ENCODE measurements around the gene METRNL. TPM values are rescaled to one million over a fixed set of nuclear protein-coding genes. Genes with fewer than 3 reads are reported as not detected.
A peak's percentile ranks its signal among the peaks of the same experiment; 100 is the strongest.

Gene METRNL
- total and polyA plus RNA-seq, 3 experiments from 2014 or later: 2.6 to 22.9 (median 22.3) TPM

- CTCF ChIA-PET: no interaction called here
- H3K27me3 Mint-ChIP-seq: peaks cover 0 to 5% of the 10 kb centered on the region in 2 donors
Measured at GRCh38 chr17:83076938-83077337, 2.5 kb upstream of the METRNL start.

GRCh38 chr17:83077411-83077810, 2.0 kb upstream of the METRNL start:
- Histone ChIP-seq H3K36me3 (ENCODE audit: insufficient read depth, low read length) (no peaks in the 10 kb centered on the region), H3K4me1 (ENCODE audit: insufficient read depth, low read length) (peaks cover 15% of the 10 kb centered on the region), H3K9me3 (ENCODE audit: low read length) (no peaks in the 10 kb centered on the region), H3K27ac (ENCODE audit: low read depth, low read length) (no peak overlapping the region), H3K27me3 (ENCODE audit: insufficient read depth, low read length, poor library complexity, severe bottlenecking) (no peaks in the 10 kb centered on the region), H3K4me3 (ENCODE audit: low read length) (no peak overlapping the region)
- Mint-ChIP-seq H3K27ac (peak overlapping the region in 3 of 8 donors; percentile 4 to 51 (median 36)), H3K27me3 (peaks cover 0 to 5% of the 10 kb centered on the region in 2 donors), H3K36me3 (peaks cover 0 to 8% (median 0%) of the 10 kb centered on the region in 3 donors), H3K9me3 (no peaks in the 10 kb centered on the region), H3K4me1 (peaks cover 9 to 18% (median 14%) of the 10 kb centered on the region in 3 donors), H3K4me3 (peak overlapping the region; percentile 12 to 66 (median 54))
- CTCF ChIA-PET: interaction anchor here (1.3 kb wide), 1 partner anchor 12 kb away, joined by 3 read pairs; no protein-coding TSS in a partner anchor
- POLR2A ChIA-PET: interaction anchor here (0.9 kb wide), 1 partner anchor 29 kb away, joined by 3 read pairs; no protein-coding TSS in a partner anchor
- DNase-seq: no peak

More at GRCh38 chr17:83076938-83077337, 2.5 kb upstream of the METRNL start:
- no peaks in the 10 kb centered on the region for H3K9me3 Mint-ChIP-seq
- H3K4me3 Mint-ChIP-seq: peak overlapping the region; percentile 12 to 72 (median 43)
- POLR2A ChIA-PET: interaction anchor here (0.9 kb wide), 1 partner anchor 29 kb away, joined by 3 read pairs; no protein-coding TSS in a partner anchor
- no peaks in the 10 kb centered on the region for H3K36me3 ChIP-seq (ENCODE audit: insufficient read depth, low read length)
- DNase-seq: no peak
- no peak overlapping the region for H3K4me3 ChIP-seq (ENCODE audit: low read length)
- H3K27me3 ChIP-seq (ENCODE audit: insufficient read depth, low read length, poor library complexity, severe bottlenecking): no peaks in the 10 kb centered on the region
- H3K27ac Mint-ChIP-seq: peak overlapping the region in 3 of 8 donors; percentile 36 to 51 (median 47)
- peaks cover 0 to 4% (median 0%) of the 10 kb centered on the region in 3 donors for H3K36me3 Mint-ChIP-seq
- H3K9me3 ChIP-seq (ENCODE audit: low read length): no peaks in the 10 kb centered on the region
- H3K4me1 Mint-ChIP-seq: peaks cover 9 to 18% (median 12%) of the 10 kb centered on the region in 3 donors
- H3K4me1 ChIP-seq (ENCODE audit: insufficient read depth, low read length): peaks cover 15% of the 10 kb centered on the region
- H3K27ac ChIP-seq (ENCODE audit: low read depth, low read length): no peak overlapping the region

GRCh38 chr17:83077939-83078338, 1.5 kb upstream of the METRNL start:
- peaks cover 0 to 6% of the 10 kb centered on the region in 2 donors for H3K27me3 Mint-ChIP-seq
- peaks cover 20% of the 10 kb centered on the region for H3K4me1 ChIP-seq (ENCODE audit: insufficient read depth, low read length)
- H3K4me1 Mint-ChIP-seq: peaks cover 15 to 24% (median 19%) of the 10 kb centered on the region in 3 donors
- H3K27me3 ChIP-seq (ENCODE audit: insufficient read depth, low read length, poor library complexity, severe bottlenecking): no peaks in the 10 kb centered on the region
- no peaks in the 10 kb centered on the region for H3K9me3 ChIP-seq (ENCODE audit: low read length)
- peaks cover 0 to 14% (median 0%) of the 10 kb centered on the region in 3 donors for H3K36me3 Mint-ChIP-seq
- no peaks in the 10 kb centered on the region for H3K36me3 ChIP-seq (ENCODE audit: insufficient read depth, low read length)
- H3K27ac Mint-ChIP-seq: peak overlapping the region in 2 of 8 donors; percentile 4 to 36
- H3K9me3 Mint-ChIP-seq: no peaks in the 10 kb centered on the region
- H3K4me3 ChIP-seq (ENCODE audit: low read length): peak overlapping the region; percentile 37
- H3K27ac ChIP-seq (ENCODE audit: low read depth, low read length): no peak overlapping the region
- DNase-seq: no peak
- ChIA-PET POLR2A (no interaction called here), CTCF (interaction anchor here (1.3 kb wide), 1 partner anchor 12 kb away, joined by 3 read pairs; no protein-coding TSS in a partner anchor)
- peak overlapping the region; percentile 43 to 70 (median 65) for H3K4me3 Mint-ChIP-seq

- H3K36me3 Mint-ChIP-seq: peaks cover 0 to 21% (median 0%) of the 10 kb centered on the region in 3 donors
- Histone ChIP-seq H3K9me3 (ENCODE audit: low read length) (no peaks in the 10 kb centered on the region), H3K4me1 (ENCODE audit: insufficient read depth, low read length) (peaks cover 28% of the 10 kb centered on the region), H3K36me3 (ENCODE audit: insufficient read depth, low read length) (no peaks in the 10 kb centered on the region), H3K4me3 (ENCODE audit: low read length) (peak overlapping the region; percentile 37), H3K27ac (ENCODE audit: low read depth, low read length) (no peak overlapping the region), H3K27me3 (ENCODE audit: insufficient read depth, low read length, poor library complexity, severe bottlenecking) (no peaks in the 10 kb centered on the region)
- peak overlapping the region; percentile 24 to 83 (median 66) for H3K4me3 Mint-ChIP-seq
- peaks cover 0 to 11% of the 10 kb centered on the region in 2 donors for H3K27me3 Mint-ChIP-seq
- POLR2A ChIA-PET: interaction anchor here (0.6 to 1.0 kb wide), 2 partner anchors 7 to 27 kb away, joined by 3 read pairs; no protein-coding TSS in a partner anchor
- peaks cover 22 to 31% (median 26%) of the 10 kb centered on the region in 3 donors for H3K4me1 Mint-ChIP-seq
- DNase-seq: peak in 1 of 5 donors; percentile 27
- CTCF ChIA-PET: interaction anchor here (1.3 kb wide), 1 partner anchor 13 kb away, joined by 3 read pairs; no protein-coding TSS in a partner anchor
- no peaks in the 10 kb centered on the region for H3K9me3 Mint-ChIP-seq
- H3K27ac Mint-ChIP-seq: peak overlapping the region in 2 of 8 donors; percentile 36 to 86
Measured at GRCh38 chr17:83078378-83079351, 744 bp upstream of the METRNL start.

- Histone ChIP-seq H3K27me3 (ENCODE audit: insufficient read depth, low read length, poor library complexity, severe bottlenecking) (no peaks in the 10 kb centered on the region), H3K36me3 (ENCODE audit: insufficient read depth, low read length) (no peaks in the 10 kb centered on the region), H3K9me3 (ENCODE audit: low read length) (no peaks in the 10 kb centered on the region), H3K27ac (ENCODE audit: low read depth, low read length) (no peak overlapping the region), H3K4me1 (ENCODE audit: insufficient read depth, low read length) (peaks cover 41% of the 10 kb centered on the region), H3K4me3 (ENCODE audit: low read length) (no peak overlapping the region)
- Mint-ChIP-seq H3K4me1 (peaks cover 29 to 44% (median 37%) of the 10 kb centered on the region in 3 donors), H3K27me3 (peaks cover 0 to 11% of the 10 kb centered on the region in 2 donors), H3K27ac (no peak overlapping the region), H3K9me3 (no peaks in the 10 kb centered on the region), H3K36me3 (peaks cover 0 to 32% (median 0%) of the 10 kb centered on the region in 3 donors), H3K4me3 (no peak overlapping the region)
- POLR2A ChIA-PET: interaction anchor here (1.0 kb wide), 1 partner anchor 29 kb away, joined by 3 read pairs; no protein-coding TSS in a partner anchor
- peak in 2 of 5 donors; percentile 12 to 24 for DNase-seq
- CTCF ChIA-PET: no interaction called here
Measured at GRCh38 chr17:83079766-83080578, 563 bp downstream of the METRNL start.

GRCh38 chr17:83080579-83080857, 1.1 kb downstream of the METRNL start:
- Mint-ChIP-seq H3K9me3 (no peaks in the 10 kb centered on the region), H3K27ac (no peak overlapping the region), H3K27me3 (peaks cover 0 to 11% of the 10 kb centered on the region in 2 donors), H3K4me1 (peaks cover 29 to 46% (median 38%) of the 10 kb centered on the region in 3 donors), H3K36me3 (peaks cover 0 to 35% (median 0%) of the 10 kb centered on the region in 3 donors), H3K4me3 (no peak overlapping the region)
- DNase-seq: no peak
- H3K4me3 ChIP-seq (ENCODE audit: low read length): no peak overlapping the region
- no peaks in the 10 kb centered on the region for H3K36me3 ChIP-seq (ENCODE audit: insufficient read depth, low read length)
- H3K27me3 ChIP-seq (ENCODE audit: insufficient read depth, low read length, poor library complexity, severe bottlenecking): no peaks in the 10 kb centered on the region
- CTCF ChIA-PET: no interaction called here
- peaks cover 45% of the 10 kb centered on the region for H3K4me1 ChIP-seq (ENCODE audit: insufficient read depth, low read length)
- H3K27ac ChIP-seq (ENCODE audit: low read depth, low read length): no peak overlapping the region
- POLR2A ChIA-PET: no interaction called here
- no peaks in the 10 kb centered on the region for H3K9me3 ChIP-seq (ENCODE audit: low read length)

- peaks cover 29 to 50% (median 41%) of the 10 kb centered on the region in 3 donors for H3K4me1 Mint-ChIP-seq
- peak overlapping the region; percentile 81 to 90 (median 86) for H3K4me3 Mint-ChIP-seq
- H3K27me3 Mint-ChIP-seq: peaks cover 0 to 11% of the 10 kb centered on the region in 2 donors
- no peaks in the 10 kb centered on the region for H3K27me3 ChIP-seq (ENCODE audit: insufficient read depth, low read length, poor library complexity, severe bottlenecking)
- no peaks in the 10 kb centered on the region for H3K9me3 ChIP-seq (ENCODE audit: low read length)
- ChIA-PET POLR2A (no interaction called here), CTCF (no interaction called here)
- H3K4me3 ChIP-seq (ENCODE audit: low read length): no peak overlapping the region
- H3K4me1 ChIP-seq (ENCODE audit: insufficient read depth, low read length): peaks cover 50% of the 10 kb centered on the region
- DNase-seq: peak; percentile 26 to 69 (median 40)
- peak overlapping the region in 7 of 8 donors; percentile 63 to 95 (median 92) for H3K27ac Mint-ChIP-seq
- no peaks in the 10 kb centered on the region for H3K9me3 Mint-ChIP-seq
- H3K36me3 ChIP-seq (ENCODE audit: insufficient read depth, low read length): no peaks in the 10 kb centered on the region
- H3K36me3 Mint-ChIP-seq: peaks cover 0 to 41% (median 0%) of the 10 kb centered on the region in 3 donors
- peak overlapping the region; percentile 16 for H3K27ac ChIP-seq (ENCODE audit: low read depth, low read length)
Measured at GRCh38 chr17:83080858-83081683, 1.7 kb downstream of the METRNL start.
